GM08714 (cell line): ENCODE results near the gene HDAC4.

ENCODE experiments used
- H3K4me3 ChIP-seq: fragments of 200-500 bp; sonication (Bioruptor generic); 2 replicates; pipeline ENCODE4 v1.5.1; 2014; ENCODE audit warnings: mild to moderate bottlenecking, low read length, inconsistent platforms
- ZNF274 ChIP-seq: IDR thresholded peaks from 2 replicates; pipeline ENCODE4 v1.6.1; 2012; ENCODE audit warnings: mild to moderate bottlenecking, low read depth, low read length

HDAC4 gene

GRCh38 chr2:239206042-239206441, 194.8 kb downstream of the HDAC4 start:
- no peak for TF ChIP-seq ZNF274
- H3K4me3 ChIP-seq = no peak overlapping the region

DNA sequence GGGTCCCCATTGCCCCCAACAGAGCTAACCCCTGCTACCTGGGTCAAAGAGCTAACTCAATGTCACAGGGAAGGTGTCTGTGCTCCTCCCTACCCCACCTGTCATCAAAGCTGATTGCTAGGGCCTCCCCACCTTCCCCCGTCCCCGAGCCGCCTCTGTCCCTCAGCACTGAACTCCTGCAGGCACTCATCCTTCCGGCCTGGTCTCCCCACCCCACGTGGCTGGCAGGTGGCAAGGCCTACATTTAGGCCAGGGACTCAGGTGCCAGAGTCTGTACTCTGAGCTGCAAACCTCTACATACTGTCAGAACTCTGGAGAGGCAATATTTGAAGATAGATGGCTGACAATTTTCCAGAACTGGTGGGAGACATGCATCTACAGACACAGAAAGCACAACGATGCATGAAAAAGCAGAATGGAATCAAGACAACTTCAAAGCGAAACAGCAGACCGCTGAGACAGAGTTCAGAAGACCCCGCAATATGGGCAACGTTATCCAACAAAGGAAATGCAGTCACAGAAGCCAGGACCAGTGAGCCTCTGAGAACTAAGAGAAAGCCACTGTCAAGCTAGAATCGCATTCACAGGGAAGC, 195.8 kb downstream of the HDAC4 start:
- no peak for TF ChIP-seq ZNF274
- H3K4me3 ChIP-seq = no peak overlapping the region

- no peak overlapping the region for H3K4me3 ChIP-seq
- TF ChIP-seq ZNF274 = no peak
These were observed 196.5 kb downstream of the HDAC4 start for GRCh38 chr2:239204136-239204875.

DNA sequence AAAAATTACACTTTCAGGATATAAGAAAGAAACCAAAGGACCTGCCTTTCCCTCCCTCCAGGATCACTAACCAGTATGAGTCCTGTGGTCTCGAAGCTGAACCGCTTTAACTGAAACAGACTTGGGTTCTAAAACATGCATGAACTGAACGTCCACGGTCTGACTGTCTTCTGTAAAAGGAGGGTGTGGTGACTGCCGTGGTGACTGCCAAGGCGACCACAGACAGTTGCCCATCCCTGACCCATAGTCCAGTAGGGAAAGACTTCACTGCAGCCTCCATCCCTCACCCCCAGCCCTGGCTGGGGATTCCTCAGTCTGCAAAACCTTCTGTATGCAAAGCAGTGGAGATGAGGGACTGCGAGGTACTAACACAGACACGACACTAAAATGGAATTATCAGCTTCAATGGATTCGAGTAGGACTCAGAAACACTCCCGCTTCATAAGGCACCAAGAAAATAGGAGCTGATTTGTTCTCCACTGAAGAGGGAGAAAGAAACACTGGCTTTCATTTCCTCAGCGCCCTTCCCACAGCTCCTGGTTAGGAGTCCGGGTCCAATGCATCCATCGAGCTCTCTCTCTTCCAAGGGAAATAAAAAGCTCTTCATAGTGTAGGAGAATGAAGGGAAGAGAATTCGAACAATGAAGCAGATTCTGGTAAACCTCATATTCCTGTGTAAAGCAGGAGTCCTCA, 197.2 kb downstream of the HDAC4 start:
- no peak overlapping the region for H3K4me3 ChIP-seq
- no peak for TF ChIP-seq ZNF274

DNA sequence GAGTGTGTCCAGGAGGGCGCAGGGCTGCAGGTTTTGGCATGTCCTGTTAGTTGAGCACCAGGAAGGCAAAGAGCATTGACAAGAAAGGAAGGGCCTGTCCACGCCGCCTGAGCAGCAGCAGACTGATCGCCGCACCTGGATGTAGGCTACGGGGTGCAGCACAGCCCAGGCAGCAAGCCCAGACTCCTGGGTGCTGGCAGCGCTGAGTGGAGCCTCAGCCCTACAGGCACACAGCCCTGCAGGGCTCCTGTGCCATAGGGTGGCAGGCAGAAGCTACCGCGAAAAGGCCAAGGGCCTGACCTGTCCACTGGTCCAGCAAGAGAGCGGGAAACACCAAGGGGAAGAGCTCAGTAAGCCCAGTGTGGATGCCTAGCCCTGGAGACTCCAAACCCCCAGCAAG, 198.0 kb downstream of the HDAC4 start:
- H3K4me3 ChIP-seq = no peak overlapping the region
- TF ChIP-seq ZNF274 = no peak

- TF ChIP-seq ZNF274 = no peak
- no peak overlapping the region for H3K4me3 ChIP-seq
These were observed 198.5 kb downstream of the HDAC4 start for GRCh38 chr2:239202343-239202742.

DNA sequence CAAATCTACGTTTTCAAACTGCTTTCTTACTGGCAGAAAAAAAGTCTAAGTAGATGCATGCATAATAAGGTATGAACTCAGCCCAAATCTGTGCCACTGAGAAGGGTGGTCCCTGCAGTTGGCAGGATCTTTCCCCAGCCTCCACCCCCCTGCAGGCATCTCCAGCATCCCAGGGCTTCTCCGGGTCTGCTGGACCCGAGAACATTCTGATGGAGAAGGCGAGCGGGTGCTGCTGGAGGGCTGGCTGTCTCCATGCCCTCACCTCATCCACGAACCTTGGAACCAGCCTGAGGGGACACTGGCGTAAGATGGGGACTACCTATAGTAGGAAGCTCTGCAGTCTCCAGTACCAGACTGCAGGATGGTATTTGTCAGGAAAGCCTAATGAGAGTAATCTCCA, 198.9 kb downstream of the HDAC4 start:
- H3K4me3 ChIP-seq = no peak overlapping the region
- no peak for TF ChIP-seq ZNF274

DNA sequence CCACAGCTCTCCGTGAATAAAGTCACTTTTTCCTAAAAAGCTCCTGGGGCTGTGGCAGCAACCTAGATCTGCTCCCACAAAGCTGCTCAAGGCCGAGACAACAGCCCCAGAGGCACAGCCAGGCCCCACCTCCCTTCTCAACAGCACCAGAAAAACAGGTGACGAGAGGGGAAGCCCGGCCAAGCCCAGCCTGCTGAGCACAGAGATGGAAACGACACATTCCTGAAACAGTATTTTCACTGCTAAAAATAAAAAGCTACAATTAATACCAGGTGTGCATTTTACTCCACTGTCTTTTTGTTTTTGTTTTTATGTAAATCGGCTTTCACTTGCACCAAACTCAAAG, 199.3 kb downstream of the HDAC4 start:
- TF ChIP-seq ZNF274 = no peak
- H3K4me3 ChIP-seq = no peak overlapping the region

DNA sequence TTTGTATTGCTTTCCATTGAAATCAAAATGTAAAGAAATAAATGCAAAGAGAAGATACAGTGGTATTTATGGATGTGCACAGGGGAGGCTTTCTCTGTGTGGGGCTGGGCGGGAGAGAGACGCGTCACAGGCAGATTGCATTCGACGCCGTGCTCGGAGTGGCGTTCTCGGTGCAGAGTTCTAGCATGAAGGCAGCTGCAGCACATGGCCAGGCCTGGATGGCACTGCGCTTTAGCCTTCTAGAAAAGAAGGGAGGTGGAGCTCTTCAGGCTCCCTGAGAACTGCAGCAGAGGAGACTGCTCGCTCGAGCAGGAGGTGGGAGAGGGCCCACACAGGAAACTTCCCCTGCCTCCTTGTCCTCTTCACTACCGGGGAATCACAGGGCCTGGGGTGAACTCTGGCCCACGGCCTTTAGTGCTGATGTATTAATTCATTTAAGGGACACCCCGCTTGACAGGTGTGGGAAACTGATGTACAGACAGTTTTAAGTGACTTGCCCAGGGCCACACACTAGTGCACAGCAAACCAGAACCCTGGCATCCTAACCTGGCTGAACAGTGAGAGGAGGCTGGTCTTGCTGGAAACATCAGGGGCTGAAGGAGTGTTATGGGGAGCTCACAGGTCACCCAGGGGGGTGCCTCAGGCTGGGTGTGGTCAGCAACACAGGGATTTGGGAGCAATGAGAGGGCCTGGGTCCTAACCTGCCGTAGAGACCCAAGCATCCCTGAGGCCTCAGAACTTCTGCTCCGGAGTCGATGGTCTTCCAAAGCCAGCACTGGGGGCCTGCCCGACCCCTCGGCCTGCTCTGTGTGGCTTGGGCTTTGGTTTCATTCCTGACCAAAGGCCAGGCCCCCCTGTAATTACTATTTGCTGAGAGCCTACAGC, 199.9 kb downstream of the HDAC4 start:
- no peak overlapping the region for H3K4me3 ChIP-seq
- TF ChIP-seq ZNF274 = no peak

DNA sequence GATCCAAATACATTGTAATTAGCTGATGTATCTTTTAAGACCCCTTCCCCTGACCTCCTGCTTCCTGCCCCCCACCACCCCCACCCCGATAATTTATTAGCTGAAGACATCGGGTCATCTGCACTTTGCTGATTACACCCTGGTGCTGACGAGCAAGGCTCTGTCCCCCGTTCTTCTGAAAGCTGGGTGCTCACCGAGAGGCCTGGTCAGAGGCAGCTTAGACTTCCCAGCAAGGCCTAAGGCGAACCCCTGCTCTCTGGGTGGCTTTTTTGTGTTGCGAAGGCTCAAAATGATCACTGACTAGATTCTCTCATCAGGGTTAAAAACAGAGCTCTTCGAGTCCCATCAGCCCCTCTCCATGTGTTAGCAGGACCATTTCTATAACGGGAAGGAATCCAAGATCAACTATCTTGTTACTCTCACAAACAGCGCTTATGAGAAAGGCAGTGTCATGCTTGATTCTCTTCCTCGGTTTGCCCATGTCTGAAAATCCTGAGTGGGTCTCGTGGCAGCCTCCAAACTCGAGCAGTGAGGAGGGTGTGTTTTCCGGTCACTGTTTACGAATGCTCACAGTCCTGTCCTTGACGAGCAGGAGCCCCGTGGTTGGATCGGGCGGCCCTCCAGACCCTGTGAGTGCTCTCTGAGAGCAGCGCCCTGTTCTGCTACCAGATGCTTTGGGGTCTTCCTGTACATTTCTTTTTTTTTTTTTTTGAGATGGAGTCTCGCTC, 201.6 kb downstream of the HDAC4 start:
- no peak for TF ChIP-seq ZNF274
- no peak overlapping the region for H3K4me3 ChIP-seq

GRCh38 chr2:239198221-239198620, 202.6 kb downstream of the HDAC4 start:
- TF ChIP-seq ZNF274 = no peak
- no peak overlapping the region for H3K4me3 ChIP-seq

GRCh38 chr2:239197146-239197545, 203.7 kb downstream of the HDAC4 start:
- no peak for TF ChIP-seq ZNF274
- no peak overlapping the region for H3K4me3 ChIP-seq

GRCh38 chr2:239196474-239197021, 204.3 kb downstream of the HDAC4 start:
- no peak overlapping the region for H3K4me3 ChIP-seq
- no peak for TF ChIP-seq ZNF274

DNA sequence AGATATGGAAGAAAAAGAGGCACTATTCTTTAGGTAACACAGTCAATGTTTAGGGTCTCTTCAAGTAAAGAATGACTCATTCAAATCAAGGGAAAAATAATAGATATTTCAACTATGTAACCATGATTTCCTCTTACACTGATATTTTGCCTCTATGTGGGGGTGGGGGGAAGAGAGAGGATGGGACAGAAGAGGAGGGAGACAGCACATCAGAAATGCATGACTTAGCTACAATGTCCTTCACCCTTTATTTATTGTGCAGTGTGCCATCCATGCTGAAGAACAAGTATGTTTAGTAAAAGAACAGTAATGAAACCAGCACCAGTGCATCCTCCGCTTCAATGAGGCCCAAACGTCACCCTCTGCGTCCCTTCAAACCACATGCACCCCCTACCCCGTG, 204.8 kb downstream of the HDAC4 start:
- H3K4me3 ChIP-seq = no peak overlapping the region
- TF ChIP-seq ZNF274 = no peak
